Transverse colon (tissue), 4 donors: ENCODE results near the gene ERP44.

Source experiments
- EP300 ChIP-seq: sonication (generic); formaldehyde crosslinking; IDR thresholded peaks from one replicate; pipeline ENCODE4 v1.6.1; 2017; ENCODE audit warnings: antibody characterized with exemption, low read depth
- POLR2A ChIP-seq: fragments of 450-650 bp; IDR thresholded peaks from one replicate; pipeline ENCODE4 v1.6.1; 2016; ENCODE audit warnings: antibody characterized with exemption, mild to moderate bottlenecking, moderate library complexity
- POLR2AphosphoS5 ChIP-seq, 3 donors: sonication (generic); formaldehyde crosslinking; IDR thresholded peaks; one replicate each; pipeline ENCODE4 v1.6.1; 2016; ENCODE audit warnings: antibody characterized with exemption in 3 of 3
- TF ChIP-seq, protein P1 (sequence below), 5 experiments: fragments of 200-600 bp in 3 of 5; fragments of 450-650 bp in 2 of 5; sonication (generic) in 3 of 5; IDR thresholded peaks; 1 replicate in 2 of 5; 2 replicates in 3 of 5; pipeline ENCODE4 v1.5.1; 2016 to 2017; ENCODE audit warnings: antibody characterized with exemption in 5 of 5, inconsistent platforms in 3 of 5, mild to moderate bottlenecking in 2 of 5, moderate library complexity in 1 of 5

DNA sequence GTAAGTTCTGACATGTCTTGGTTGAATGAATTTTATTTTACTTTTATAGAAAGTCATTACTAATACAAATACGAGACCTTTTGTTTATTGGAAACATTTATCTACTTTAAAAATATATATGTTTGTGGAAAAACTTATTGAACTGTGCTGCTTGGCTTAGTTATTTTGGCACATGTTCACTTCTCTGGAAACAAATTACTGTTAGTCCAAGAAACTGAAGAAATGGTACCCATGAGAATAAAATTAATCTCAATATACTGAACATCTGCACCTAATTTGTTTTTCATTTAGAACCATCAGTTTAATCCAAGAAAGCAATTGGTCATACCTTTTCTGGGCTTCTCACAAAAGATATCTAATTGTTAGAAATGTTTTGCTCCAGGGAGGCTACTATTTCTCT, 32.4 kb upstream of the ERP44 start:
- TF ChIP-seq POLR2A (no peak), POLR2AphosphoS5 (IDR thresholded peaks at IDR 0.05) (no peak), EP300 (no peak)
- TF ChIP-seq, protein P1, sequence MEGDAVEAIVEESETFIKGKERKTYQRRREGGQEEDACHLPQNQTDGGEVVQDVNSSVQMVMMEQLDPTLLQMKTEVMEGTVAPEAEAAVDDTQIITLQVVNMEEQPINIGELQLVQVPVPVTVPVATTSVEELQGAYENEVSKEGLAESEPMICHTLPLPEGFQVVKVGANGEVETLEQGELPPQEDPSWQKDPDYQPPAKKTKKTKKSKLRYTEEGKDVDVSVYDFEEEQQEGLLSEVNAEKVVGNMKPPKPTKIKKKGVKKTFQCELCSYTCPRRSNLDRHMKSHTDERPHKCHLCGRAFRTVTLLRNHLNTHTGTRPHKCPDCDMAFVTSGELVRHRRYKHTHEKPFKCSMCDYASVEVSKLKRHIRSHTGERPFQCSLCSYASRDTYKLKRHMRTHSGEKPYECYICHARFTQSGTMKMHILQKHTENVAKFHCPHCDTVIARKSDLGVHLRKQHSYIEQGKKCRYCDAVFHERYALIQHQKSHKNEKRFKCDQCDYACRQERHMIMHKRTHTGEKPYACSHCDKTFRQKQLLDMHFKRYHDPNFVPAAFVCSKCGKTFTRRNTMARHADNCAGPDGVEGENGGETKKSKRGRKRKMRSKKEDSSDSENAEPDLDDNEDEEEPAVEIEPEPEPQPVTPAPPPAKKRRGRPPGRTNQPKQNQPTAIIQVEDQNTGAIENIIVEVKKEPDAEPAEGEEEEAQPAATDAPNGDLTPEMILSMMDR (IDR thresholded peaks at IDR 0.05) = no peak
